BE2C (cell line): ENCODE results near the gene INVS.

ENCODE experiments used
- DNase-seq: peaks from one replicate; pipeline ENCODE4 v3.0.0-alpha.2; 2020
- H3K27me3 ChIP-seq: fragments of 250-450 bp; sonication (Bioruptor Pico); 2 replicates; pipeline ENCODE4 v1.5.1; 2020; ENCODE audit warnings: mild to moderate bottlenecking
- H3K36me3 ChIP-seq: fragments of 250-450 bp; sonication (Bioruptor Pico); 2 replicates; pipeline ENCODE4 v1.5.1; 2020; ENCODE audit warnings: mild to moderate bottlenecking
- H3K4me1 ChIP-seq: fragments of 250-450 bp; sonication (Bioruptor Pico); 2 replicates; pipeline ENCODE4 v1.5.1; 2020
- H3K4me3 ChIP-seq: 2 replicates; pipeline ENCODE4 v1.5.1; 2011; ENCODE audit warnings: low read depth, low read length
- H3K9me3 ChIP-seq: fragments of 250-450 bp; sonication (Bioruptor Pico); 2 replicates; pipeline ENCODE4 v1.5.1; 2020
- CTCF ChIP-seq: IDR thresholded peaks from 2 replicates; pipeline ENCODE4 v1.5.1; 2012; ENCODE audit warnings: mild to moderate bottlenecking, low read depth, low read length

INVS gene

GRCh38 chr9:100167176-100167575 lies 68.1 kb downstream of the INVS start:
- Histone ChIP-seq H3K9me3 (no peaks in the 10 kb centered on the region), H3K27me3 (no peaks in the 10 kb centered on the region), H3K4me3 (no peak overlapping the region), H3K4me1 (no peaks in the 10 kb centered on the region), H3K36me3 (no peaks in the 10 kb centered on the region)
- no peak for TF ChIP-seq CTCF
- DNase-seq, result no peak

DNA sequence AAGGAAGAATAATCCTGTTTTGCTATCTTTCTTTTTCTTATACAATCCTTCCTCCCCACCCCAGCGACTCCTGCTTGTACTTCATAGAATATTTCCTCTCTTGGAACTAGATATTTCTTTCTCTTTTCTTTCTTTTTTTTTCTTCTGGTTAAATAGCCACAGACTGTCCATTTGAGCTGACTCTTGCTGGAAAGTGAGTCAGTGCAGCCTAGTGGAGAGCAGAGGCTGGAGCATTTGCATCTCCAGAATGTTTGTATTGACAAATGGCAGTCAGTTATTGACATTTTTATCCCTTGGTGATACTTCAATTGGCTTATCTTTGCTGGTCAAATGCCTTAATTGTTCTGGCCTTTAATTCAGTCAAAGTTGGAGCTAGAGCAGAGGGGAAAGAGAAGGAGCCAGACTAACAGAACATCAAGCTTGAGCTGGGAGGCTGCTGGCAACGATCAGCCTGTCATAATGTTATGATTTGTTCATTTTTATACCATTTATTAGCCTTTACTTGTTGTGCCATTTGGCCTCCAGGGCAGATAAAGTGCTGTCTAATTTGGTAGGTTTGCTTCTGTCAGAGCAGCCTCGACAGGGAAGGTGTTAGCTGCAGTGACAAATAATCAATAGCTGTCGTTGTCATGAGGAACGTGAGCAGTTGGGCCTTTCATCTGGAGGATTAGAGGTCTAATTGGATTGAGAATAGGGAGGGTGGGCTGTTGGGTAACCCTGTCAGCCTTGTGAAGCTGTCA lies 69.0 kb downstream of the INVS start:
- Histone ChIP-seq H3K9me3 (no peaks in the 10 kb centered on the region), H3K27me3 (no peaks in the 10 kb centered on the region), H3K4me3 (no peak overlapping the region), H3K36me3 (no peaks in the 10 kb centered on the region), H3K4me1 (no peaks in the 10 kb centered on the region)
- DNase-seq, result no peak
- no peak for TF ChIP-seq CTCF

DNA sequence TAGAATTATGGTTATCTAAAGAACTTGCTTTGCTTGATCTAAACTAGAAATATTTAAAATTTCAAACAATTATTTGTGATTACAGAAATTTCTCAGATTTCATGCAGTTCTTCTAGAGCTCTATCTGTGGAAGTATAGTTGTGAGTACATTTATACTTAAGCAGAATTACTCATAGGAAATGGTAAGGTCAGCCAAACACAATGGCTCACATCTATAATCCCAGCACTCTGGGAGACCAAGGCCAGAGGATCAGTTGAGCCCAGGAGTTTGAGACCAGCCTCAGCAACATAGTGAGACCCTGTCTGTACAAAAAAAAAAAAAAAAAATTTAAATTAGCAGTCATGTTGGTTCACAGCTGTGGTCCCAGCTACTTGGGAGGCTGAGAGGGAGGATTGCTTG lies 71.0 kb downstream of the INVS start:
- no peaks in the 10 kb centered on the region for H3K4me1 ChIP-seq
- H3K27me3 ChIP-seq, result no peaks in the 10 kb centered on the region
- H3K36me3 ChIP-seq, result no peaks in the 10 kb centered on the region
- DNase-seq, result no peak
- no peak for TF ChIP-seq CTCF
- H3K4me3 ChIP-seq, result no peak overlapping the region
- no peaks in the 10 kb centered on the region; the same call in 1 of the 2 replicates for H3K9me3 ChIP-seq

GRCh38 chr9:100170556-100170955 lies 71.5 kb downstream of the INVS start:
- DNase-seq, result no peak
- no peak for TF ChIP-seq CTCF
- Histone ChIP-seq H3K36me3 (no peaks in the 10 kb centered on the region), H3K27me3 (no peaks in the 10 kb centered on the region), H3K4me1 (no peaks in the 10 kb centered on the region), H3K9me3 (no peaks in the 10 kb centered on the region; the same call in 1 of the 2 replicates), H3K4me3 (no peak overlapping the region)

DNA sequence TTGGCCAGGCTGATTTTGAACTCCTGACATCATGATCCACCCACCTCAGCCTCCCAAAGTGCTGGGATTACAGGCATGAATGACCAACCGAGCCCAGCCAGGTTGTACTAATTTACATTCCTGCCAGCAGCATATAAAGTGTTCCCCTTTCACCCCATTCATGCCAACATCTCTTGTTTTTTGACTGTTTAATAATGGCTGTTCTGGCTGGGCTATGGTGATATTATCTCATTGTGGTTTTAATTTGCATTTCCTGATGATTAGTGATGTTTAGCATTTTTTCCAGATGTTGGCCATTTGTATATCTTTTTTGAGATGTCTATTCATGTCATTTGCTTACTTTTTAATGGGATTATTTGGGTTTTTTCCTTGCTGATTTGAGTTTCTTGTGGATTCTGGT lies 87.3 kb downstream of the INVS start:
- DNase-seq, result no peak
- H3K36me3 ChIP-seq, result no peaks in the 10 kb centered on the region
- no peaks in the 10 kb centered on the region for H3K4me1 ChIP-seq
- H3K27me3 ChIP-seq, result no peaks in the 10 kb centered on the region
- TF ChIP-seq CTCF, result no peak
- no peak overlapping the region for H3K4me3 ChIP-seq
- H3K9me3 ChIP-seq, result no peaks in the 10 kb centered on the region; the same call in 1 of the 2 replicates

DNA sequence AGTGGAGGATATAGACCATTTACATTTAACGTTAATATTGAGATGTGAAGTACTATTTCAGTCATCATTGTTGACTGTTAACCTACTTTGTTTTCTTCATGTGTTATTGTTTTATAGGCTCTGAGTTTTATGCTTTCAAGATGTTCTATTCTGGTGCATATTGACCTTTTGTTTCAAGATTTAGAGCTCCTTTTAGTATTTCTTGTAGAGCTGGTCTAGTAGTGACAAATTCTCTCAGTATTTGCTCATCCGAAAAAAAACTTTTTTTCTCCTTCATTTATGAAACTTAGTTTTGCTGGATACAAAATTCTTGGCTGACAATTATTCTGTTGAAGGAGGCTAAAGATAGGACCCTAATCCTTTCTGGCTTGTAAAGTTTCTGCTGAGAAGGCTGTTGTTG lies 91.3 kb downstream of the INVS start:
- no peak overlapping the region for H3K4me3 ChIP-seq
- H3K4me1 ChIP-seq, result no peaks in the 10 kb centered on the region
- no peaks in the 10 kb centered on the region for H3K27me3 ChIP-seq
- no peak for DNase-seq
- TF ChIP-seq CTCF, result no peak
- H3K36me3 ChIP-seq, result no peaks in the 10 kb centered on the region
- no peaks in the 10 kb centered on the region; the same call in 1 of the 2 replicates for H3K9me3 ChIP-seq
